ENCODE data around the gene CGREF1.

DNA sequence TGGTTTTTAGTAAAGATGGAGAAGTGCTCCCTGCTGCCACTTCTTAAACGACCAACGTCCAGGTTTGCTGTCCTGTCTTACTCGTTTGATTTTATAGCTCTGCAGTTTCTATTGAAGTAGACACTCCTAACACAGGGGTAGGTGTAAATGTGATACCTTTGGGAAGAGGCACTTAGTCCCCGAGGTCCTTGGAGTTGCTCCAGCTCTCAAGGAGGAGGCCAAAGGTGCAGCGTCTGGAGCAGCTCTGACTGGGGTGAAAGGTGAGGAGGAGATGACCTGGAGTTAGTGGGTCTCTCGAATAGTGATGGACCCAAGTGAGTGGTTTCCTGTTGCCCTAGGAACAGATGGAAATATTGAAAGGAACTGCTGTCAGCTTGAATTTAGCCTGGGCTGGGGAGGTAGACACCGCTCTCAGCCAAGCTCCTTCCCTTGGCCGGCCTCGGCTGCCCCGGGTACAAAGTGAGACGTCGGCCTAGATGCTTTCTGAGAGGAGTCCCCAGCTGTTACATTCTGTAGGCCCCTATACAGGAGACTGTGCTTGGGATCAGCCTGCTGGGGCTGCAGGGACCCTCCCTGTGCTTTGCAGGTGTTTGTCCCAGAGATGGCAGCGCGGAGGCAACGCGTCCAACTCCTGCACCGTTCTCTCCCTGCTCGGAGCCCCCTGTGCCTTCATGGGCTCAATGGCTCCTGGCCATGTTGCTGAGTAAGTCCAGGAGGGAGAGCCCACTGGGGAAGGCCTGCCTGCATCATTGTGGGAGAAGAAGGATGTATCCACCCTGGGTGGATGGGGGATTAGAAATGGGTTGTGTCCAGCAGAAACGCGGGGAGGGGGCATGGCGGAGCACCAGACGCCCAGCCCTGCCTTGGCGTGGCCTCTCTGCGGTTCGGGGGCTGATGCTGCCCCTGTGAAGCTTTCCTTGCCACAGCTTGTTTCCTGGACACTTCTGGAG, 26.9 kb downstream of the CGREF1 start:
- TF ChIP-seq, protein P1, sequence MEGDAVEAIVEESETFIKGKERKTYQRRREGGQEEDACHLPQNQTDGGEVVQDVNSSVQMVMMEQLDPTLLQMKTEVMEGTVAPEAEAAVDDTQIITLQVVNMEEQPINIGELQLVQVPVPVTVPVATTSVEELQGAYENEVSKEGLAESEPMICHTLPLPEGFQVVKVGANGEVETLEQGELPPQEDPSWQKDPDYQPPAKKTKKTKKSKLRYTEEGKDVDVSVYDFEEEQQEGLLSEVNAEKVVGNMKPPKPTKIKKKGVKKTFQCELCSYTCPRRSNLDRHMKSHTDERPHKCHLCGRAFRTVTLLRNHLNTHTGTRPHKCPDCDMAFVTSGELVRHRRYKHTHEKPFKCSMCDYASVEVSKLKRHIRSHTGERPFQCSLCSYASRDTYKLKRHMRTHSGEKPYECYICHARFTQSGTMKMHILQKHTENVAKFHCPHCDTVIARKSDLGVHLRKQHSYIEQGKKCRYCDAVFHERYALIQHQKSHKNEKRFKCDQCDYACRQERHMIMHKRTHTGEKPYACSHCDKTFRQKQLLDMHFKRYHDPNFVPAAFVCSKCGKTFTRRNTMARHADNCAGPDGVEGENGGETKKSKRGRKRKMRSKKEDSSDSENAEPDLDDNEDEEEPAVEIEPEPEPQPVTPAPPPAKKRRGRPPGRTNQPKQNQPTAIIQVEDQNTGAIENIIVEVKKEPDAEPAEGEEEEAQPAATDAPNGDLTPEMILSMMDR (IDR thresholded peaks at IDR 0.05), result no peak
- no peak for TF ChIP-seq POLR2A (IDR thresholded peaks at IDR 0.05)

All from body of pancreas (tissue), 4 donors.